HCT116 (cell line): ENCODE measurements around the gene ARMH4. TPM values are rescaled to one million over a fixed set of nuclear protein-coding genes. Genes with fewer than 3 reads are reported as not detected.

Experiments
- ATAC-seq: fragments of 200-7000 bp; cut with Tn5 transposase; 2 replicates; pipeline ENCODE4 v1.9.1; 2020; ENCODE audit warnings: mild to moderate bottlenecking, moderate library complexity
- BruUV-seq: library from RNA; stranded (reverse); fragments of 400-500 nt; replicated peaks from 2 replicates; lab custom pipeline; 2021; lab: Mats Ljungman, UMichigan
- CTCF ChIA-PET: fragments of 300-600 bp; sonication (Branson Sonifier 250); formaldehyde crosslinking; loops from one replicate; lab custom pipeline; 2021; ENCODE audit warnings: antibody characterized with exemption; lab: Charles Lee
- POLR2A ChIA-PET: fragments of 300-600, 350-600 bp; sonication (Branson Sonifier 250); formaldehyde crosslinking; loops from one replicate; lab custom pipeline; 2021; ENCODE audit warnings: antibody characterized with exemption; lab: Charles Lee
- RAD21 ChIA-PET, 2 experiments: fragments of 300-600 bp; sonication (Branson Sonifier 250); formaldehyde crosslinking; loops; one replicate each; lab custom pipeline; 2023; ENCODE audit warnings: low total read pairs in 2 of 2; ENCODE audit not compliant: uncharacterized antibody in 2 of 2, unreplicated experiment in 2 of 2, low non-redundant PET in 1 of 2; lab: Charles Lee
- DNase-seq: peaks from one replicate; pipeline ENCODE4 v3.0.0-alpha.2; 2010; ENCODE audit warnings: low read depth, low spot score
- H2AFZ ChIP-seq: fragments of 200-600 bp; shearing (Covaris generic), sonication (generic); 2 replicates; pipeline ENCODE4 v1.6.1; 2017; ENCODE audit warnings: low read depth, mixed run types, mixed read lengths, antibody characterized with exemption, low read length; ENCODE audit not compliant: poor library complexity, severe bottlenecking
- H3K27ac ChIP-seq: 2 replicates; pipeline ENCODE4 v1.5.1; 2012; ENCODE audit warnings: low read depth, low read length
- H3K27me3 ChIP-seq: fragments of 200-600 bp; sonication (generic); 2 replicates; pipeline ENCODE4 v1.6.1; 2016; ENCODE audit warnings: mixed run types, low read length, mixed read lengths; ENCODE audit not compliant: insufficient read depth
- H3K36me3 ChIP-seq, 2 experiments: fragments of 200-500 bp in 1 of 2; fragments of 200-600 bp in 1 of 2; sonication (Bioruptor generic) in 1 of 2; sonication (generic) in 1 of 2; 2 replicates each; pipeline versions ENCODE4 v1.5.1 to v1.6.1; 2014 to 2016; ENCODE audit warnings: low read length in 2 of 2, inconsistent platforms in 1 of 2, mixed read lengths in 1 of 2, mixed run types in 1 of 2; ENCODE audit not compliant: insufficient read depth in 2 of 2, control insufficient read depth in 1 of 2
- H3K4me1 ChIP-seq, 2 experiments: fragments of 200-600 bp in 1 of 2; sonication (generic) in 1 of 2; 2 replicates each; pipeline versions ENCODE4 v1.5.1 to v1.6.1; 2012 to 2017; ENCODE audit warnings: low read length in 2 of 2, inconsistent platforms in 1 of 2, mild to moderate bottlenecking in 1 of 2, mixed read lengths in 1 of 2, mixed run types in 1 of 2, moderate library complexity in 1 of 2; ENCODE audit not compliant: insufficient read depth in 2 of 2, control insufficient read depth in 1 of 2
- H3K4me2 ChIP-seq: fragments of 200-600 bp; sonication (generic); 2 replicates; pipeline ENCODE4 v1.6.1; 2017; ENCODE audit warnings: mixed run types, low read length, mixed read lengths
- H3K4me3 ChIP-seq, 2 experiments: fragments of 200-600 bp in 1 of 2; sonication (generic) in 1 of 2; replicated peaks in 1 of 2; 2 replicates each; pipeline ENCODE4 v1.5.1; 2011 to 2016; ENCODE audit warnings: low read length in 2 of 2, control low read depth in 1 of 2, low read depth in 1 of 2, mild to moderate bottlenecking in 1 of 2, mixed read lengths in 1 of 2, mixed run types in 1 of 2
- H3K79me2 ChIP-seq: fragments of 200-600 bp; sonication (generic); 2 replicates; pipeline ENCODE4 v1.6.1; 2017; ENCODE audit warnings: mild to moderate bottlenecking, mixed run types, low read length, moderate library complexity, mixed read lengths; ENCODE audit not compliant: insufficient read depth
- H3K9ac ChIP-seq: fragments of 200-600 bp; sonication (generic); 2 replicates; pipeline ENCODE4 v1.6.1; 2016; ENCODE audit warnings: low read length, mixed read lengths
- H3K9me2 ChIP-seq: fragments of 200-600 bp; sonication (generic), shearing (Covaris generic); 2 replicates; pipeline ENCODE4 v1.6.1; 2017; ENCODE audit warnings: mixed run types, mild to moderate bottlenecking, moderate library complexity; ENCODE audit not compliant: insufficient read depth
- H3K9me3 ChIP-seq, 2 experiments: fragments of 200-500 bp in 1 of 2; fragments of 200-600 bp in 1 of 2; sonication (Bioruptor generic) in 1 of 2; sonication (generic) in 1 of 2; 2 replicates each; pipeline ENCODE4 v1.6.1; 2014 to 2017; ENCODE audit warnings: low read length in 2 of 2, mixed read lengths in 2 of 2, inconsistent platforms in 1 of 2, low read depth in 1 of 2, mild to moderate bottlenecking in 1 of 2, mixed run types in 1 of 2, moderate library complexity in 1 of 2; ENCODE audit not compliant: control insufficient read depth in 1 of 2, insufficient read depth in 1 of 2
- H4K20me1 ChIP-seq: fragments of 200-600 bp; sonication (generic), shearing (Covaris generic); 2 replicates; pipeline ENCODE4 v1.6.1; 2017; ENCODE audit warnings: mixed run types, mild to moderate bottlenecking, moderate library complexity; ENCODE audit not compliant: insufficient read depth
- ATF3 ChIP-seq: IDR thresholded peaks from 2 replicates; pipeline ENCODE4 v1.6.1; 2012
- CBX3 ChIP-seq: IDR thresholded peaks from 2 replicates; pipeline ENCODE4 v1.6.1; 2012; ENCODE audit warnings: low read depth
- CEBPB ChIP-seq: IDR thresholded peaks from 2 replicates; pipeline ENCODE4 v1.6.1; 2012; ENCODE audit warnings: low read depth
- ELF1 ChIP-seq: IDR thresholded peaks from 2 replicates; pipeline ENCODE4 v1.6.1; 2012; ENCODE audit warnings: low read depth, borderline replicate concordance
- FOSL1 ChIP-seq: IDR thresholded peaks from 2 replicates; pipeline ENCODE4 v1.6.1; 2012; ENCODE audit warnings: low read depth
- MAX ChIP-seq: IDR thresholded peaks from 2 replicates; pipeline ENCODE4 v1.6.1; 2012
- SIN3A ChIP-seq: IDR thresholded peaks from 2 replicates; pipeline ENCODE4 v1.6.1; 2012; ENCODE audit warnings: low read depth
- SP1 ChIP-seq: IDR thresholded peaks from 2 replicates; pipeline ENCODE4 v1.6.1; 2012; ENCODE audit warnings: low read depth
- SRF ChIP-seq: IDR thresholded peaks from 2 replicates; pipeline ENCODE4 v1.6.1; 2012; ENCODE audit warnings: low read depth
- TCF7L2 ChIP-seq: IDR thresholded peaks from 2 replicates; pipeline ENCODE4 v1.7.0; 2011; ENCODE audit warnings: borderline replicate concordance, inconsistent platforms; ENCODE audit not compliant: insufficient read depth, insufficient read length; ENCODE audit errors: extremely low read depth
- ZBTB33 ChIP-seq: IDR thresholded peaks from 2 replicates; pipeline ENCODE4 v1.6.1; 2011; ENCODE audit warnings: mild to moderate bottlenecking, low read length, moderate library complexity; ENCODE audit not compliant: insufficient replicate concordance; ENCODE audit errors: extremely low read depth
- ZNF274 ChIP-seq: fragments of 200-500 bp; sonication (Bioruptor generic); IDR thresholded peaks from 2 replicates; pipeline ENCODE4 v1.6.1; 2014; ENCODE audit warnings: mild to moderate bottlenecking, low read depth, low read length, inconsistent platforms
- intact Hi-C: fragments of 100-400 bp; cut with micrococcal nuclease; formaldehyde crosslinking; loops from 2 replicates; pipeline ENCODE4 v1.10.0; 2022
- total RNA-seq: library from RNA; stranded (reverse); gene quantifications from one replicate; pipeline ENCODE4 v1.2.1, GENCODE V29; 2021; ENCODE audit not compliant: unreplicated experiment

The ARMH4 gene
- total RNA-seq, 1 experiment from 2014 or later, result 1.7 TPM

- ChIA-PET CTCF (no interaction called here), RAD21 (no interaction called here), POLR2A (interaction anchor here (1.1 kb wide), 1 partner anchor 338 kb away, joined by 3 read pairs; no protein-coding TSS in a partner anchor)
- intact Hi-C loops, result no loop called here
- BruUV-seq, result no TSS peak
- Histone ChIP-seq H3K4me1 (peaks cover 5 to 18% of the 10 kb centered on the region in 2 experiments; a peak in 3 of 4 replicates), H3K9ac (0 out of 2 replicates have a peak overlapping the region, but pooled peaks have one; percentile 8), H3K4me2 (peak overlapping the region; percentile 44), H2AFZ (peak overlapping the region; percentile 89), H3K36me3 (no peaks in the 10 kb centered on the region), H3K27me3 (no peaks in the 10 kb centered on the region), H3K9me3 (no peaks in the 10 kb centered on the region), H3K79me2 (no peaks in the 10 kb centered on the region), H3K9me2 (no peaks in the 10 kb centered on the region), H3K4me3 (no peak overlapping the region), H3K27ac (no peak overlapping the region), H4K20me1 (no peaks in the 10 kb centered on the region)
- TF ChIP-seq CBX3 (no peak; the same call in 1 of the 2 replicates), FOSL1 (peak; percentile 51), SIN3A (no peak), MAX (peak; percentile 44; the same call in 1 of the 2 replicates)
- ATAC-seq, result peak; percentile 96
- DNase-seq, result peak; percentile 83
These were observed 19.1 kb upstream of the ARMH4 start for GRCh38 chr14:58171090-58171489.

- POLR2A ChIA-PET, result no interaction called here
- intact Hi-C loops, result no loop called here
These were observed 15.9 kb upstream of the ARMH4 start for GRCh38 chr14:58167891-58168290.

More at GRCh38 chr14:58167891-58168290, 15.9 kb upstream of the ARMH4 start:
- RAD21 ChIA-PET, result no interaction called here
- TF ChIP-seq SRF (no peak), MAX (no peak), ZNF274 (no peak), ATF3 (no peak), FOSL1 (no peak), SP1 (no peak), CEBPB (no peak), TCF7L2 (no peak), ELF1 (no peak), ZBTB33 (no peak)
- H2AFZ ChIP-seq, result no peak overlapping the region
- no peaks in the 10 kb centered on the region for H3K9me3 ChIP-seq
- H3K9ac ChIP-seq, result no peak overlapping the region
- no peak overlapping the region for H3K27ac ChIP-seq
- no peaks in the 10 kb centered on the region for H3K9me2 ChIP-seq
- H4K20me1 ChIP-seq, result no peaks in the 10 kb centered on the region
- DNase-seq (no peak), ATAC-seq (no peak)
- H3K36me3 ChIP-seq, result no peaks in the 10 kb centered on the region
- H3K4me1 ChIP-seq, result peaks cover 5 to 22% of the 10 kb centered on the region in 2 experiments; a peak in 3 of 4 replicates
- CTCF ChIA-PET, result no interaction called here
- no peaks in the 10 kb centered on the region for H3K27me3 ChIP-seq
- no TSS peak for BruUV-seq
- no peak overlapping the region for H3K4me3 ChIP-seq
- no peak overlapping the region for H3K4me2 ChIP-seq
- no peaks in the 10 kb centered on the region for H3K79me2 ChIP-seq
